ENCODE data around the gene STK39.

STK39 gene

DNA sequence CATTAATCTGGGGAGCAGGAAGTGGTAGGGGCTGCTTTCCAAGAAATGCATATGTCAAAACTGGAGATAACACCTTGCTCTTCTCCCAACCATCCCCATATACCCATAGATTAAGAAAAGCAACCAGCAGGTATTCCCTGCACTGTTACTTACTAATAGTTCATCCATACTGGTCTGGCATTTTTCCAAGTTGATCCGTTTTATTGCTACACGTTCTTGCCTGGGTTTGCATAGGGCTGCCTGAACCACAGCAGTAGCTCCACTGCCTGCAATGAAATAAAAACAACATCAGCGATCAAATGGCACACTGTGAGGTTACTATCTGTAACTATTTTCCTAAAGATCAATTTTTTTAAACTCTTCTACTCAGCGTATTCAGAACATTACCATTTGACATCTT, 65.6 kb downstream of the STK39 start:
- no peak for DNase-seq

DNA sequence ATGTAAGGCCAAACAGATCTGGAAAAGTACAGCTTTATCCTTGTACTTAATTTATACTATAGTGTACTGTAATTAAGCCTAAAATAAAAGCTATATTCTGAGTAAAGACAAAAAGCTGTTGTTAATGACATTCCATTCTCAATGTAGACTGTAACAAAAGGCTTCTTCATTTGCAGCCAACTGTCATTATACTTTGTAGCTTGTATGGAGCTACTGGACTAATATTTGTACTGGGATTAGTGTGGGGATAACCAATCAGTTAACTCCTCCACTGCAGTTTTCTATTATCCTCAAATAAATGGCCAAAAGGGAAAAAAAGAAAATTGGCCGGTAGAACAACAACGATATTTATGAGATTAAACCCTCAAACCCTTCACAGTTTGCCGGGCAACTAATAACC, 66.5 kb downstream of the STK39 start:
- DNase-seq = no peak

GRCh38 chr2:168180483-168180882, 66.9 kb downstream of the STK39 start:
- no peak for DNase-seq

DNA sequence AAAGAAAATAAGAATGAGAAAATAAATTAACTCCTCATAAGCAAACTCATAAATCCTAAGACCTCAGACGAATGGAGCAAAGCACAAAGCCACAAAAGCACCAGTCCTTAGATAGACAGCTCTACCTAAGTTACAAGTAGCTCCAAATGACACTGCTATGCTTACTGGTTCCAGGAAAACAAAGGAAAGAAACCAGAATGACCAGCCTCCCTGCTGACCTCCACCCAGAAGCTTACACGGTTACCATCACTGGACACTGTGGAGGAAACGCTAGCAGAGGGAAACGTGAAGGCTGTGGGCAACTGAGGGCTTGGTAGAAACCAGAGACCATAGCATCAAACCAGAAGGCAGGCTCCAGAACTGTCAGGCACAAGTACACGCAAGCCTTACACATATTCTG, 67.8 kb downstream of the STK39 start:
- DNase-seq = no peak

DNA sequence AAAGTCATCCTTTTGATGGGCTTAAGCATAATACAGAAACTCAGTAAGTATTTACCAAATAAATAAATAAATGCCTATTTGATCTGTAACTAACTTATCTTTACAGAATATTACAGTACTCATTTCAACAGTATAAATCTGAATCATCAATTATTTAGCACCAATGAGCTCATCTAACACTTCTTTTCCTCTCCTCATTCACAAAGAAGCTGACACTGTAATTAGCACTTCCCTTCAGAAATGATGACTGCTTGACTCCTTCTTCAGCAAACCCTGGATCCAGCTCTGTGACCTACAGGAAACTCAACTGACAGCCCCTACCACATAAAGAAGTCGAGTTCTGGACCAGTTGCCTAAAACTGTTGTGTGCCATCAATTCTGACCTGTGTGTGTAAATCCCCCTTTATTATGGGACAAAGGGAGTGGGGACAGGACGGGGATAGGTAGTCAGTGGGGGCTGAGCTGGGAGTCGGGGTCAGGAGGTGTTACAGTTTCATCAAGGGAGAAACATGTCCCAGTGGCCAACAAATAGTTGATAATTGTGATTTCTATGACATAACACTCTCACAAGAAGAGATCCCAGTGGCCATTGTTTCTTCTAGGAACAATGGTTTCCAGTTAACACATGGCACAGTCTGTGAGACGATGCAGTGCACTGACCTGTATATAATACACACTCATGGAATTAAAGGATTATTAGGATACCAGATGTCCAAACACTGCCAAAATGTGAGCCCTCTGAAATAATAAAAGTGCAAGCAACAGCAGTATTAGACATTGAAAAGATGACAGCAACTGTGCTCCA, 68.7 kb downstream of the STK39 start:
- DNase-seq = no peak

GRCh38 chr2:168176402-168176801, 71.0 kb downstream of the STK39 start:
- DNase-seq = no peak

DNA sequence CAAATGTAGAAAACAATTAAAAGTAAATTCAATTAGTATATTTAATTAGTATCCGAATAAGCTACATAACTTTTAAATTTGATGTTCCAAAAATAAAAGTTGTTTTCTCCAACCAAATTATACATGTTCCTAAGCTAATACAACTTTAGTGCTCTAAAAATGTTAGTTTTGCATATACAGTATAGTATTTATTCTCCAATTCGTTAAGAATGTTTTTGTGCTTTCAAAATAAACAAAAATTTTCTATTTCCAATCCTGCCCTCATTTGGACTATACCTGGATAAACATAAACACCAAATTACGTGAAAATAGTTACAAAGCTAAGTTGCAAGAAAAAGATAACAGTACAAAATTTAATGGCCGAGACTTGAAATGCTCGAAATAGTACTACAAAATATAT, 71.9 kb downstream of the STK39 start:
- DNase-seq = no peak

DNA sequence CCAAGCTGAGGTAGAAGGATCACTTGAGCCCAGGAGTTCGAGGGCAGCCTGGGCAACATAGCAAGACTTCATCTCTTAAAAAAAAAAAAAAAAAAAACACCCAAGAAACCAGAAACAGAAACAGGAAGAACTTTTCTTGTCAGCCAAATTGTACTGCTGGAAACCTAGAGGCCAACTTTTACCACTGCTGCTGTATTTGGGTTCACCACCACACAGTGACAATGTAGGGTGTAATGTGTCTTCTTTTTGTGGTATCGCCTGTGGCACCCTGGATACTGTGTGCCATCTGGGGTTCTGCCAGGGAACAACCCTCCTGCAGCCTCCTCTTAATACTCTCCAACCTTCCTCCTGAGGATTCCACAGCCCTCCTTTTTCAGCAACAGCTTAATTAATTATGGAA, 72.6 kb downstream of the STK39 start:
- DNase-seq = no peak

GRCh38 chr2:168172071-168172470, 75.3 kb downstream of the STK39 start:
- no peak for DNase-seq

GRCh38 chr2:168171059-168171762, 76.2 kb downstream of the STK39 start:
- DNase-seq = no peak

- DNase-seq = no peak
Observed at GRCh38 chr2:168169097-168169745, 78.2 kb downstream of the STK39 start.

DNA sequence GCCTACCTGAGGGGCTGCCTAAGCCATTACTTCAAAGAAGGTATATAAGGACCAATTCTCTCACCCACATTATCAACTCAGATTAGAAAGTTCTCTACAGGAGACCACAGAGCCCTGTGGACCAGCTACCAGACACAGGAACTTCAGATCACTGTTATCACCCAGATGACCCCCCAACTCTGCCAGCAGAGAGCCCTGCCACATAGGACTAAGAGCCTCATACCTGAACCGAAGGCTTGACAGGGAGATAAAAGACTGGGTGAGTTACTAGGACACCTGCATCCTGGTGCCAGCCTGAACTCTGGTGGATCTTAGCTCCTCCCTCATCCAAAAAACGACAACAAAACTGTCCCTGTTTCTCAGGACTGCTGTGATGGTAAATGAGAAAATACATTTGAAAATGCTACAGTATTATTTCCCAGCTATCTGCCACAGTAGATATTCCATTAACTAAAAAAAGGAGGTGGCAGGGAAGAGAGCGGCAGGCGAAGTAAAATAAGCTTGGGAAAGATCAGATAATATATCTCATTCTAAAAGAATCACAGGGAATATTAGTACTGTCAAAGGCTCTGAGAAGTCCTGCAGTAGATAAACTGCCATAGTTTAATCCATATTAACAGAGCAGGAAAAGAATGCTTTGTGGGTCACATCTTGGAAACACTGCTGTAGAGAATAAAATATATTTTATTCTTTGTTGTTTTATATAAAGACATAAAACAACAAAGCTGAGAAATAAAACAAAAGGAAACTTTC, 79.7 kb downstream of the STK39 start:
- DNase-seq = no peak

DNA sequence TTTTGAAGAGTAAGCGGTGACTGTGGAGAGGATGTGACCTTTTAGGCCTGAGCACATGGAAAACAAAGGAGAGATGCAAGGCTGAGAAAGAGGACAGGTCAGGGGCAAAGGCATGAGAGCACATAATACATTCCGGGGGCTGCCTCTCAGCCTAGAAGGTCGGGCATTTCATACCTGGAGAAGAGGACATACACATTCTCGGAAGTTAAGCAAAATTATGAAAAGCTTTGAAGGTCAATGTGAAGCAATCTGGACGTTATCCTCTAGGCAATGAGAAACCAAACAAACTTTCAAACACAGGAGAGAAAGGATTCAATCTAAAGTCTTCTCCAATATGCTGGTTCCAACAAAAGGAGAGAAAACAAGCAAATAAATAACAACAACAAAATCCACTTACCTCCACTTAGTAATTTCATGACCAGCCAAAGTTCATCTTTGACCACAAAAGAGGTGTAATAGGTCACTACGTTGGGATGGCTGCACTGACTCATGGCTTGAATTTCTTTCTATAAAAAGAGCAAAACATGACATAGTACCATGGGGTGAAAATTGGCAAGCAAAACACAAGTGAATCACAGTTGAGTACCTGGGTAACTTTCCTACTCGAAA, 80.4 kb downstream of the STK39 start:
- DNase-seq = no peak

- DNase-seq = no peak
Observed at GRCh38 chr2:168165985-168166901, 81.2 kb downstream of the STK39 start.

- DNase-seq = no peak
Observed at GRCh38 chr2:168165397-168165796, 82.0 kb downstream of the STK39 start.

- DNase-seq = no peak
Observed at GRCh38 chr2:168160897-168161296, 86.5 kb downstream of the STK39 start.

DNA sequence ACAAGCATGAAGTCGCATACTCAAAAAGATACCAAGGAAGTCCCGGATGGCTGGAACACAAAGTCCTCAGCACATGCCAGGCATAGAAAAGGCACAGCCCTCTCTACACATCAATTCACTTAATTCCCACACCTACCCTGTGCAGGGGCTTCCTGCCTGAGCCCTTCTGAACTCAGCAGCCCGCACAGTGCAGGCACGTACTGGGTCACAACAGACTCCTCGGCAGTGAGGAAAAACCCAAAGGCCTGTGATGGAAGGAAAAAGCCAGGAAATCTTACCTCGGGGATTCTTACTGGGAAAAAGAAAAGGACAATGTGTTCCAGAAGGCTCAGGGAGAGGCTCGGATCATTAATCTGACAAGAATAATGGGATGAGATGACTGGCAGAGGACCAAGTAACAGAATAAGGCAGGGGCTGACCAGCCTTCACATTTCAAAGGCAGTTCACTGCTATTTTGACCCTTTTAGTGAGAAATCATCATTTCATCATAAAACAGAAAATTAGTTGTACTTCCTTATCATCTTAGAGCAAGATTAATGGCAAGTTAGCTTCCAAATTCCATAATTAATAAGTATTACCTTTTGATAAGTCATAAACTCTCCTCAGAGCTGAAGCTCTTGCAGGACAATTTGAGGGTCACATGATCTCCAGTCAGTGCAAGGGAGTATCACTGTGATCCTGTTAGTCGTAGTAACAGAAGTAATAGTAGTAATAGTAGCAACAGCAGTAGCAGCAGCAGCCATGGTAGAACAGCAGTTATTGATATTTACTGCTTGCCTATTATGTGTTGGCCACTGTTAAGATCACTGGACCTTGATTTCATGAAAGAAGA, 87.4 kb downstream of the STK39 start:
- DNase-seq = no peak

DNA sequence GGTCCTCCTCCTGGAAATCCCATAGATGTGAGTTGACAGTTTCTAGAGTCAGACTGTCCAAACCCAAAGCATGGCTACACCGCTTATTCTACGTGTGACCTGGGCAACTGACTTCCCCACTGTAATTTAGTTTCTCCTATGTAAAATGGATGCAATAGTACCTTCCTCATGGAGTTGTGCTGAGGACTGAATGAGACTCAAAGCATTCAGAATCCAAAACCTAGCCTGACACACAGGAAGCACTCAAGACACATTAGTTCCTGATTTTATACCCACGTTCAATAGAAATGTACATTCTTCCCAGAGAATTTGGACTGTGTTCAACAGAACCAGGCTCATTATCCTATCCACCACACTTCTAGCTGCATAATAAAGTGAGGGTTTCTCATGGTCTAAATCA, 88.8 kb downstream of the STK39 start:
- DNase-seq = no peak

- no peak for DNase-seq
Observed at GRCh38 chr2:168157926-168158325, 89.5 kb downstream of the STK39 start.

DNA sequence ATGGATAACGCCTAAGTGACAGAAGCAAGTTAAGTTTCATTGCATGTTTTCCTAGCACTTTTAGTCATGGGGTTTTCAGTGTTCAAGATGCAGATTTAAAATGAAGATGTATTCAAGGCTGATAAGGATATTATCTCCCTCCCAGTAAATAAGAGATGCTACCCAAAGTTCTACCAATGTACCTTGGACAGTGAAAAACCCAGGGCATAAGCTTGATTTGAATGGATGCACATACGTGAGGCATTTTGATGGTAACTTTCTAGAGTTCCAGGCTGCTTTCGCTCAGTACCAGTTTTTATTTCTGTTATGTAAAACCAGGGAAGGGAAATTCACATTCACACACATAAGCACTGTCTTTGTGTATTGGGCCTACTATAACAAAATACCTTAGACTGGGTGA, 90.3 kb downstream of the STK39 start:
- no peak for DNase-seq

DNA sequence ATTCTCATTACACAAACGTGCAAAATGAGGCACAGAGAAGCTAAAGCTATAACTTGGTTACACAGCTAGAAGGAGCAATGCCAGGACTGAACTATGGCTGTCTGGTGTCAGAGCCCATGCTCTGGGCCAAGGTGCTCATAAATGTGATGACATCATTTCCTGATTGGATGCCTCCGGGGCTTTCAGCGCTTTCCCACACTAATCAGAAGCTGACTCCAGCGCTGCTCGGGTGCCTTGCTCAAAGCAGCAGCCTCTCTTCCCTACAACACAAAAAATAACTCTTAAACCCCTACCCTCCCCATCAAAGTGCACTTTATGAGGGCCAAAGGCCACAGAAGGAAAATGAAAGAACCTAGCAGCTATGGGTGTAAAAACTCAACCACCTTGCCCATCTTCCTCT, 90.7 kb downstream of the STK39 start:
- no peak for DNase-seq

Measured in NCI-H1436 treated with DMSO at 0.1 percent for 48 hours (cell line).